Fibroblast of pulmonary artery (primary cell): ENCODE results near the gene AP3D1.

ENCODE experiments used
- DNase-seq: peaks from one replicate; pipeline ENCODE4 v3.0.0-alpha.2; 2010; ENCODE audit warnings: low read depth
- H3K4me3 ChIP-seq: replicated peaks from 2 replicates; pipeline ENCODE4 v1.5.1; 2011; ENCODE audit warnings: low read depth, mild to moderate bottlenecking, control low read depth, low read length, moderate library complexity
- CTCF ChIP-seq: IDR thresholded peaks from 2 replicates; pipeline ENCODE4 v1.5.1; 2011; ENCODE audit warnings: mild to moderate bottlenecking, control low read depth, low read length, inconsistent platforms; ENCODE audit errors: missing control alignments

Gene AP3D1

GRCh38 chr19:2076526-2076944, 74.8 kb downstream of the AP3D1 start:
- no peak for DNase-seq
- no peak for TF ChIP-seq CTCF
- no peak overlapping the region for H3K4me3 ChIP-seq

- H3K4me3 ChIP-seq = no peak overlapping the region
- DNase-seq = no peak
- no peak for TF ChIP-seq CTCF
Observed at GRCh38 chr19:2072757-2073551, 78.4 kb downstream of the AP3D1 start.

GRCh38 chr19:2070986-2071673, 80.2 kb downstream of the AP3D1 start:
- H3K4me3 ChIP-seq = no peak overlapping the region
- no peak for TF ChIP-seq CTCF
- no peak for DNase-seq

- TF ChIP-seq CTCF = no peak
- DNase-seq = no peak
- H3K4me3 ChIP-seq = no peak overlapping the region
Observed at GRCh38 chr19:2070436-2070827, 80.9 kb downstream of the AP3D1 start.

- TF ChIP-seq CTCF = no peak
- DNase-seq = no peak
- no peak overlapping the region for H3K4me3 ChIP-seq
Observed at GRCh38 chr19:2064788-2065524, 86.4 kb downstream of the AP3D1 start.

- DNase-seq = no peak
- no peak for TF ChIP-seq CTCF
- H3K4me3 ChIP-seq = no peak overlapping the region
Observed at GRCh38 chr19:2064395-2064787, 87.0 kb downstream of the AP3D1 start.
